ENCODE measurements around the gene COL7A1.

Gene COL7A1

DNA sequence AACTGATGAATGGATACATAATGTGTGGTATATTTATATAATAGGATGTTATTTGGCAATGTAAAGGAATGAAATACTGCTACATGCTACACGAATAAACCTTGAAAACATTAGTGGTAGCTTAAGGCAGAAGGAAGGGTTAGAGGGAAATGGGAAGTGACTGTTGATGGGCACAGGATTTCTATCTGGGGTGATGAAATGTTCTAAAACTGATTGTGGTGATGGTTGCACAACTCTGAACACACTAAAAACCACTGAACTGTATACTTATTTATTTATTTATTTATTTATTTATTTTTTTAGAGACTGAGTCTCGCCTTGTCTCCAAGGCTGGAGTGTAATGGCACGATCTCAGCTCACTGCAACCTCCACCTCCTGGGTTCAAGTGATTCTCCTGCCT lies 66.4 kb downstream of the COL7A1 start:
- DNase-seq (ENCODE audit: low read depth) = no peak
- no peak for TF ChIP-seq CTCF (conservative IDR thresholded peaks at IDR 0.05; ENCODE audit: low read depth, low read length)
- H3K4me3 ChIP-seq (ENCODE audit: low read length) = no peak overlapping the region

DNA sequence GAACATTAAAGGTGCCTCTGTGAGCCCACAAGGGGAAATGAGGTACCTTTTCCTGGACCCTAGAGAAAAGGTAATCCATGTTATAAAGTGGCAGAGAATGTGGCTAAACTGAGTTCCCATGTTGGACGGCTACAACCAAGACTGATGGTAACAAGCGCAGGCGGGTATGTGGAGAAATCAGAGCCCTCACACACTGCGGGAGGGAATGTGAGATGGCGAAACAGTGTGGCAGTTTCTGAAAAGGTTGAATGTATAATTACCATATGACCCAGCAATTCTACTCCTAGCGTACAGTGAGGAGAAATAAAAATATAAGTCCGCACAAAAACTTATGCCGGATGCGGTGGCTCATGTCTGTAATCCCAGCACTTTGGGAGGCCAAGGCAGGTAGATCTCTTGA lies 67.1 kb downstream of the COL7A1 start:
- H3K4me3 ChIP-seq (ENCODE audit: low read length) = no peak overlapping the region
- DNase-seq (ENCODE audit: low read depth) = no peak
- TF ChIP-seq CTCF (conservative IDR thresholded peaks at IDR 0.05; ENCODE audit: low read depth, low read length) = no peak

DNA sequence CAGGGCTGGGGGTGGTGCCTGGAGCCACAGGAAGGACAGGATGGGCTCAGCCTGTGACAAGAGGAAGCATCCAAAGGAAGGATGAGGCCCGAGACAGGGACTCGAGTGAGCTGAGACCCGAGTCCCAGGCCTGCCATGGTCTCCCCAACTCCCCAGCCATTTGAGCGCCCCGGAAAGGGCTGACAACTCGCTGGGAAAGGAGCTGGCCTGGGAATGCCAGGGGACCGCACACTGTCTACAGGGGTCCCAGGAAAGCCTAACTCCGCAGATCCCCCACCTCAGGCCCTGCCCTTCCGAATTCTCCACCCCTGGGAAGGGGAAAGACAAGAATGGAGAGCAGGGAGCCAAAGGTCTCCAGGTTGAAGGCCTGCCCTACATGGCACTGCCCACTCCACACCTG lies 70.2 kb downstream of the COL7A1 start:
- DNase-seq (ENCODE audit: low read depth) = no peak
- H3K4me3 ChIP-seq (ENCODE audit: low read length) = no peak overlapping the region
- TF ChIP-seq CTCF (conservative IDR thresholded peaks at IDR 0.05; ENCODE audit: low read depth, low read length) = no peak

- TF ChIP-seq CTCF (conservative IDR thresholded peaks at IDR 0.05; ENCODE audit: low read depth, low read length) = no peak
- no peak for DNase-seq (ENCODE audit: low read depth)
- H3K4me3 ChIP-seq (ENCODE audit: low read length) = no peak overlapping the region
Measured at GRCh38 chr3:48521635-48522034, 73.5 kb downstream of the COL7A1 start.

DNA sequence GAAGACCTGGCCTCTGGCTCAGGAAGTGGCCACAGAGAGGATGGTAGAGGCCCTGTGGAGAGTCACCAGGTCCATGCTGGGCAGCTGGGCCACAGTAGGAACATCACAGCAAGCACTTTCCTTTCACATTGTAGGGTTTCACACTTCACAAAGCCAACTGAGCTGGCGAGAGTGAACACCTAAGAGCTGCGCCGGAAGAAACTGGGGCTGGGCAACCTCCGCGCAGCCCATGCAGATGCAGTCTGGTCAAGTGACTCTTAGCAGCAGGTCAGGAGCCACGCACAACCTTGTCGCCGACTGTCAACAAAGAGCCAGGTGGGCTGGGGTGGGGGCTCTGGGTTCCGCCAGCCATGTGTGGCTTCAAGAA lies 75.9 kb downstream of the COL7A1 start:
- no peak overlapping the region for H3K4me3 ChIP-seq (ENCODE audit: low read length)
- no peak for DNase-seq (ENCODE audit: low read depth)
- TF ChIP-seq CTCF (conservative IDR thresholded peaks at IDR 0.05; ENCODE audit: low read depth, low read length) = no peak

- no peak for TF ChIP-seq CTCF (conservative IDR thresholded peaks at IDR 0.05; ENCODE audit: low read depth, low read length)
- no peak for DNase-seq (ENCODE audit: low read depth)
- no peak overlapping the region for H3K4me3 ChIP-seq (ENCODE audit: low read length)
Measured at GRCh38 chr3:48518638-48519276, 76.4 kb downstream of the COL7A1 start.

- no peak for DNase-seq (ENCODE audit: low read depth)
- no peak overlapping the region for H3K4me3 ChIP-seq (ENCODE audit: low read length)
- TF ChIP-seq CTCF (conservative IDR thresholded peaks at IDR 0.05; ENCODE audit: low read depth, low read length) = no peak
Measured at GRCh38 chr3:48518069-48518468, 77.1 kb downstream of the COL7A1 start.
